ENCODE data around the gene ETV3.

DNA sequence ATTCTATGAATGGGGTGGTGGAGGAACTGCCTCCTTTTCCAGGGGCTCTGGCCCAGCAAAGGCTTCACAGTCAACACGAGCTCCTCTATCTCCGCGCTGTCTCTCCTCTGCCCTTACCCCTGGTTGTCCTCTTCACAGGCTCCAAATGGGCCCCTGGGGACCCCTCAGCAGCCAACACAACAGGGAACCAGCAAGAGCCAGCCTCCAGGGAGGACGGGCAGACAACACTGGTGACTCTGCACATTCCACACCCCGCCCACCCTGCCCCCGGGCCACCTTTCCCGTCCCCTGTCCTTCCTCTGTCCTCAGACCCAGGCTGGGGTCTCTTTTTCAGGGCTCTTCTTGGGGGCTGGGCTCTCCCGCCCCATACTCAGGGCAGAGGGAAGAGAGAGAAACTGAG is 17.5 kb upstream of the ETV3 start:
- TF ChIP-seq, protein P1, sequence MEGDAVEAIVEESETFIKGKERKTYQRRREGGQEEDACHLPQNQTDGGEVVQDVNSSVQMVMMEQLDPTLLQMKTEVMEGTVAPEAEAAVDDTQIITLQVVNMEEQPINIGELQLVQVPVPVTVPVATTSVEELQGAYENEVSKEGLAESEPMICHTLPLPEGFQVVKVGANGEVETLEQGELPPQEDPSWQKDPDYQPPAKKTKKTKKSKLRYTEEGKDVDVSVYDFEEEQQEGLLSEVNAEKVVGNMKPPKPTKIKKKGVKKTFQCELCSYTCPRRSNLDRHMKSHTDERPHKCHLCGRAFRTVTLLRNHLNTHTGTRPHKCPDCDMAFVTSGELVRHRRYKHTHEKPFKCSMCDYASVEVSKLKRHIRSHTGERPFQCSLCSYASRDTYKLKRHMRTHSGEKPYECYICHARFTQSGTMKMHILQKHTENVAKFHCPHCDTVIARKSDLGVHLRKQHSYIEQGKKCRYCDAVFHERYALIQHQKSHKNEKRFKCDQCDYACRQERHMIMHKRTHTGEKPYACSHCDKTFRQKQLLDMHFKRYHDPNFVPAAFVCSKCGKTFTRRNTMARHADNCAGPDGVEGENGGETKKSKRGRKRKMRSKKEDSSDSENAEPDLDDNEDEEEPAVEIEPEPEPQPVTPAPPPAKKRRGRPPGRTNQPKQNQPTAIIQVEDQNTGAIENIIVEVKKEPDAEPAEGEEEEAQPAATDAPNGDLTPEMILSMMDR (IDR thresholded peaks at IDR 0.05 in 2 of 3, conservative IDR thresholded peaks at IDR 0.05 in 1 of 3; ENCODE audit: borderline replicate concordance in 1 of 3, insufficient read depth in 1 of 3, low read depth in 2 of 3, low read length in 2 of 3), result no peak
- no peak for TF ChIP-seq SRF (IDR thresholded peaks at IDR 0.05; ENCODE audit: low read depth)
- TF ChIP-seq SIN3A (IDR thresholded peaks at IDR 0.05; ENCODE audit: low read depth), result no peak
- no peak for TF ChIP-seq TCF7L2 (IDR thresholded peaks at IDR 0.05; ENCODE audit: borderline replicate concordance, extremely low read depth, insufficient read depth, insufficient read length)
- no peak for TF ChIP-seq POLR2AphosphoS5 (IDR thresholded peaks at IDR 0.05; ENCODE audit: low read depth, low read length)
- TF ChIP-seq EZH2 (IDR thresholded peaks at IDR 0.05), result no peak
- TF ChIP-seq POLR2A (IDR thresholded peaks at IDR 0.05; ENCODE audit: borderline replicate concordance, extremely low read depth, insufficient read depth, insufficient read length), result no peak
- TF ChIP-seq, protein P2, sequence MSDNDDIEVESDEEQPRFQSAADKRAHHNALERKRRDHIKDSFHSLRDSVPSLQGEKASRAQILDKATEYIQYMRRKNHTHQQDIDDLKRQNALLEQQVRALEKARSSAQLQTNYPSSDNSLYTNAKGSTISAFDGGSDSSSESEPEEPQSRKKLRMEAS (IDR thresholded peaks at IDR 0.05), result no peak
- TF ChIP-seq, protein P3, sequence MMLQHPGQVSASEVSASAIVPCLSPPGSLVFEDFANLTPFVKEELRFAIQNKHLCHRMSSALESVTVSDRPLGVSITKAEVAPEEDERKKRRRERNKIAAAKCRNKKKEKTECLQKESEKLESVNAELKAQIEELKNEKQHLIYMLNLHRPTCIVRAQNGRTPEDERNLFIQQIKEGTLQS (IDR thresholded peaks at IDR 0.05), result no peak
- TF ChIP-seq ZFX (IDR thresholded peaks at IDR 0.05), result no peak
